AML-193 (cell line): Measurements from ENCODE around the gene PTGFR.

Experiments
- DNase-seq, 2 experiments: peaks; one replicate each; lab custom pipeline; 2025; lab: John Stamatoyannopoulos, UW

The PTGFR gene

GRCh38 chr1:78490861-78491450 lies at the start of gene PTGFR:
TSS of gene PTGFR (plus strand) at chr1:78490974. CDS start at chr1:78492744, 1,770 bp downstream.
- no peak for DNase-seq

- no peak for DNase-seq
These were observed 48.9 kb upstream of the PTGFR start for GRCh38 chr1:78441921-78442320.

GRCh38 chr1:78447086-78447485 lies 43.7 kb upstream of the PTGFR start:
- no peak for DNase-seq

GRCh38 chr1:78464449-78464891 lies 26.3 kb upstream of the PTGFR start:
- DNase-seq = no peak

- no peak for DNase-seq
These were observed 25.6 kb upstream of the PTGFR start for GRCh38 chr1:78465143-78465542.

GRCh38 chr1:78468521-78468920 lies 22.3 kb upstream of the PTGFR start:
- DNase-seq = no peak

- DNase-seq = no peak
These were observed 21.2 kb upstream of the PTGFR start for GRCh38 chr1:78469576-78469975.

GRCh38 chr1:78471890-78472620 lies 18.7 kb upstream of the PTGFR start:
- no peak for DNase-seq

- no peak for DNase-seq
These were observed 17.8 kb upstream of the PTGFR start for GRCh38 chr1:78472851-78473496.

GRCh38 chr1:78474092-78474491 lies 16.7 kb upstream of the PTGFR start:
- DNase-seq = no peak

GRCh38 chr1:78475888-78476610 lies 14.7 kb upstream of the PTGFR start:
- peak; percentile 1 to 17 for DNase-seq

- no peak for DNase-seq
These were observed 6.9 kb upstream of the PTGFR start for GRCh38 chr1:78483903-78484302.

- DNase-seq = no peak
These were observed 787 bp downstream of the PTGFR start for GRCh38 chr1:78491451-78492071.

GRCh38 chr1:78492386-78492950 lies 1.7 kb downstream of the PTGFR start:
- DNase-seq = no peak

- DNase-seq = no peak
These were observed 2.7 kb downstream of the PTGFR start for GRCh38 chr1:78493451-78493850.

- DNase-seq = no peak
These were observed 6.4 kb downstream of the PTGFR start for GRCh38 chr1:78497201-78497600.

GRCh38 chr1:78500529-78500928 lies 9.8 kb downstream of the PTGFR start:
- DNase-seq = no peak

- DNase-seq = no peak
These were observed 10.4 kb downstream of the PTGFR start for GRCh38 chr1:78501203-78501602.

GRCh38 chr1:78511334-78511733 lies 20.6 kb downstream of the PTGFR start:
- DNase-seq = no peak

- no peak for DNase-seq
These were observed 25.9 kb downstream of the PTGFR start for GRCh38 chr1:78516716-78517115.

- DNase-seq = no peak
These were observed 28.7 kb downstream of the PTGFR start for GRCh38 chr1:78519446-78519845.

- DNase-seq = no peak
These were observed 29.4 kb downstream of the PTGFR start for GRCh38 chr1:78520216-78520615.
